Measurements from ENCODE around the gene ZFP30. TPM values are rescaled to one million over a fixed set of nuclear protein-coding genes. Genes with fewer than 3 reads are reported as not detected.

The ZFP30 gene
- total RNA-seq, 4 donors from 2014 or later: 18.5 to 29.4 (median 23.2) TPM

DNA sequence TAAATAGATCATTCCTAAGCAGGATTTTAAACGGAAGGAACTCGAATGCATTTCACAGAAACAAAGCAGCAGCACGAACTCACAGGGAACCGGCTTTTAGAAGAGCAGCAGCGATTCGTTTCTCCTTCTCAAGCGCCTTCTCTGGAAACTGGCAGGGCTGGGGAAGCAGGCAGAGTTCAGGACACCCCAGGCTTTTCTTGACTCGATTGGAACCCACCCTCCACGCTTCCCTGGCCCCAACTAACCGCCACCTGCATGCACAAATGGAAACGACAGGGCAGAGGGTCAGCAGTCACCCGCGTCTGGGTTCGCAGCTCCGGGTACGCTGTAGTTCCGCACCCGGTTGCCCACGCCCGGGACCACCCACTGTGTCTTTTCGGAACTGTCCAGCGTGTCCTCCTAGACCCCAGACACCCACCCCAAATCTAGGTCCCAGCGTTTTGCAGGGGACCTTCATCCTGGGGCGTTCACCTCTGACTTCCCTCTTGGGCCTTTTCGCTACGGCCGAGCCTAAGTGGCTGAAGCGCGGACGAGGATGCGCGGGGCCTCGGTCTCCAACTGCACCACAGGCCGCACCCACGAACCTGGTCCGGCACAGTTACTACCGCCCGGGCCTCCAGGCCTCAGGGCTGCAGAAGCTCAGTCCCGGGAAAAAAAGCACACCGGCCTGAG, 500 bp downstream of the ZFP30 start:
- Histone ChIP-seq H3K9me3 (no peaks in the 10 kb centered on the region), H3K27ac (peak overlapping the region; percentile 77 to 90 (median 84)), H3K4me3 (replicated peaks in 1 of 3) (peak overlapping the region; percentile 47 to 89 (median 56)), H3K4me1 (peaks cover 10 to 11% of the 10 kb centered on the region in 2 donors), H3K27me3 (no peaks in the 10 kb centered on the region), H3K36me3 (no peaks in the 10 kb centered on the region)
- 1% methylated on average over 22 to 30 of the region's 40 CpGs for WGBS, 2 donors
- DNase-seq: peak; percentile 24 to 63
- TF ChIP-seq POLR2A (IDR thresholded peaks at IDR 0.05): no peak
- TF ChIP-seq, protein P1, sequence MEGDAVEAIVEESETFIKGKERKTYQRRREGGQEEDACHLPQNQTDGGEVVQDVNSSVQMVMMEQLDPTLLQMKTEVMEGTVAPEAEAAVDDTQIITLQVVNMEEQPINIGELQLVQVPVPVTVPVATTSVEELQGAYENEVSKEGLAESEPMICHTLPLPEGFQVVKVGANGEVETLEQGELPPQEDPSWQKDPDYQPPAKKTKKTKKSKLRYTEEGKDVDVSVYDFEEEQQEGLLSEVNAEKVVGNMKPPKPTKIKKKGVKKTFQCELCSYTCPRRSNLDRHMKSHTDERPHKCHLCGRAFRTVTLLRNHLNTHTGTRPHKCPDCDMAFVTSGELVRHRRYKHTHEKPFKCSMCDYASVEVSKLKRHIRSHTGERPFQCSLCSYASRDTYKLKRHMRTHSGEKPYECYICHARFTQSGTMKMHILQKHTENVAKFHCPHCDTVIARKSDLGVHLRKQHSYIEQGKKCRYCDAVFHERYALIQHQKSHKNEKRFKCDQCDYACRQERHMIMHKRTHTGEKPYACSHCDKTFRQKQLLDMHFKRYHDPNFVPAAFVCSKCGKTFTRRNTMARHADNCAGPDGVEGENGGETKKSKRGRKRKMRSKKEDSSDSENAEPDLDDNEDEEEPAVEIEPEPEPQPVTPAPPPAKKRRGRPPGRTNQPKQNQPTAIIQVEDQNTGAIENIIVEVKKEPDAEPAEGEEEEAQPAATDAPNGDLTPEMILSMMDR (IDR thresholded peaks at IDR 0.05): no peak
- intact Hi-C loops (cut with DNase I): no loop called here

DNA sequence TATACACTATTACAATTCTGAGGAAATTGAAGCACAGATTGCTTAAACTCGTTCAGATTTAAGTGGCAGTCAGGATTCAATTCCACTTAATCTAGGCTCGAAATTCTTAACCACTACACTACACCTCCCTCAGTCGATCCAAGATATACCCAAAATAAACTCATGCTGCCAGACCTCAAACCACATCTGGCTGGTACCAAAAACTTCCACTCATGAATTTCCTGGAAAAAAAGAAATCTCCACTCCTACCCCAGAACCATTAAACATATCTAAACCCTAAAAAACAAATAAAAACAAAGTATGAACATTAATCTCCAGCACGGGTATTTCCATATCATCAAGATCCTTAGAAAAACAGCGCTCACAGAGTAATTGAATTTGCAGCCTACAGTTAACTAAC, 1.1 kb downstream of the ZFP30 start:
- H3K36me3 ChIP-seq: no peaks in the 10 kb centered on the region
- WGBS, 2 donors: 2 to 6% methylated on average over 5 of the region's 5 CpGs
- peaks cover 10 to 11% of the 10 kb centered on the region in 2 donors for H3K4me1 ChIP-seq
- no peak for TF ChIP-seq POLR2A (IDR thresholded peaks at IDR 0.05)
- TF ChIP-seq, protein P1 (IDR thresholded peaks at IDR 0.05): no peak
- DNase-seq: no peak
- H3K27ac ChIP-seq: peak overlapping the region in 2 of 3 donors; percentile 84 to 90
- no peaks in the 10 kb centered on the region for H3K27me3 ChIP-seq
- peak overlapping the region; percentile 47 to 89 (median 56) for H3K4me3 ChIP-seq (replicated peaks in 1 of 3)
- intact Hi-C loops (cut with DNase I): no loop called here
- H3K9me3 ChIP-seq: no peaks in the 10 kb centered on the region

DNA sequence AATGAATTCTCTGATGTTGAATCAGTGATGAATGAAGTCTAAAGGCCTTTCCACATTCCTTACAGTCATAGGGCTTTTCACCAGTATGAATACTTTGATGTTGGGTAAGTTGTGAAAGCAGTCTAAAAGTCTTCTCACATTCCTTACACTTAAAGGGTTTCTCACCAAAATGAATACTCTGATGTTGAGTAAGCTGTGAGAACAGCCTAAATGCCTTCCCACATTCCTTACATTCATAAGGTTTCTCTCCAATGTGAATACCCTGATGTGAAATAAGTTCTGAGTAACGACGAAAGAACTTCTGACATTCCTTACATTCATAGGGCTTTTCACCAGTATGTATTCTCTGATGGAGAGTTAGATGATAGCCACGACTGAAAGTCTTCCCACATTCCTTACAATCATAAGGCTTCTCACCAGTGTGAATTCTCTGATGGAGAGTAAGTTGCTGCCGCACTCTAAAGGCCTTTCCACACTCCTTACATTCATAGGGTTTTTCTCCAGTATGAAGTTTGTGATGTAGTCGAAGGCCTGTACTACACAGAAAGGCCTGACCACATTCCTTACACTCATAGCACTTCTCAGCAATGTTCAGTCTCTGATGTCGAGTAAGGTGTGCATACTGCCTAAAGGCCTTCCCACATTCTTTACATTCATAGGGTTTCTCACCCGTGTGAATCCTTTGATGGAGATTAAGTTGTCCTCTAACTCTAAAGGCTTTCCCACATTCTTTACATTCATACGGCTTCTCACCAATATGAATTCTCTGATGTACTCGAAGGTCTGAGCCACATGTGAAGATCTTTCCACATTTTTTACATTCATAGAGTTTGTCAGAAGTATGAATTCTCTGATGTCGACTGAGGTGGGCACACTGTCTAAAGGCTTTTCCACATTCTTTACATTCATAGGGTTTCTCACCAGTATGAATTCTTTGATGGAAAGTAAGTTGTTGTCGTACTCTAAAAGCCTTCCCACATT, 19.9 kb downstream of the ZFP30 start:
- WGBS, 2 donors: 96 to 97% methylated on average over 11 of the region's 11 CpGs
- Histone ChIP-seq H3K4me1 (no peaks in the 10 kb centered on the region), H3K27ac (no peak overlapping the region), H3K9me3 (no peaks in the 10 kb centered on the region), H3K4me3 (replicated peaks in 1 of 3) (no peak overlapping the region), H3K27me3 (no peaks in the 10 kb centered on the region), H3K36me3 (peaks cover 21 to 28% of the 10 kb centered on the region in 2 donors)
- DNase-seq: no peak
- TF ChIP-seq, protein P1 (IDR thresholded peaks at IDR 0.05): no peak
- TF ChIP-seq POLR2A (IDR thresholded peaks at IDR 0.05): no peak
- intact Hi-C loops (cut with DNase I): no loop called here

DNA sequence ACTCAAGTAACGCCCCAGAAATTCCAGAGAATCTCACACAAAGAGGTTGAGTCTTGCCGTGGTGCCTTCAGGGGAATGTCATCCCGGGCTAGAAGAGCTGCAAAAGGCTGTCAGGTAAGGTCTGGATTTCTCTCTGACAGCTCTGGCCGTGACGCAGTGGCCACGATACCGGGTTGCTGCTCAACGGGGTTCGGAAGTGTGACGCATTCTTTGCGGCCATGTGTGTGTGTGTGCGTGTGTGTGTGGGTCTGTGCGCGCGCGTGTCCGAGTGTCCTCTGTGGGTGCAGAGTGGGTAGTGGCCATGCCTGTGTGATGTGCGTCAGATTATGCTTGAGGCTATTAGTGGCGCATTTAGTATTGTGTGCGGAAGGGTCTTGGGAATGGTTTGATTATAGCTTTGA, 60.3 kb downstream of the ZFP30 start:
- DNase-seq: peak; percentile 75 to 77
- Histone ChIP-seq H3K9me3 (no peaks in the 10 kb centered on the region), H3K4me3 (replicated peaks in 1 of 3) (peak overlapping the region; percentile 38 to 51 (median 50)), H3K27me3 (no peaks in the 10 kb centered on the region), H3K27ac (peak overlapping the region; percentile 81 to 93 (median 92)), H3K36me3 (peaks cover 6 to 14% of the 10 kb centered on the region in 2 donors), H3K4me1 (peaks cover 4 to 6% of the 10 kb centered on the region in 2 donors)
- intact Hi-C loops (cut with DNase I): no loop called here
- peak in 1 of 2 donors; percentile 3 for TF ChIP-seq POLR2A (IDR thresholded peaks at IDR 0.05)
- TF ChIP-seq, protein P1 (IDR thresholded peaks at IDR 0.05): no peak
- 0 to 1% methylated on average over 14 to 20 of the region's 20 CpGs for WGBS, 2 donors
